ENCODE measurements around the gene LOXL1. TPM values are rescaled to one million over a fixed set of nuclear protein-coding genes. Genes with fewer than 3 reads are reported as not detected.

Gene LOXL1
- total and polyA plus RNA-seq, 2 of the 4 experiments (the other 2 are of a cell fraction) = 148 to 332 TPM

GRCh38 chr15:73948396-73948795, 22.1 kb downstream of the LOXL1 start:
- DNase-seq (no peak), ATAC-seq (ENCODE audit: low read depth) (no peak)
- Histone ChIP-seq H3K14ac (replicated peaks; ENCODE audit: low read depth, low read length) (no peak overlapping the region), H3K79me1 (ENCODE audit: low read depth in 1 of 2, low read length in 2 of 2) (peaks cover 3 to 18% of the 10 kb centered on the region in 2 experiments; a peak in 2 of 4 replicates), H2AK9ac (replicated peaks; ENCODE audit: low read depth, low read length, poor library complexity) (no peak overlapping the region), H4K5ac (ENCODE audit: low read depth, low read length) (no peak overlapping the region), H3K9me1 (ENCODE audit: insufficient read depth, low read length) (no peaks in the 10 kb centered on the region), H3K4ac (ENCODE audit: low read depth, low read length) (no peak overlapping the region), H3K9me3 (ENCODE audit: control insufficient read depth, insufficient read depth, low read length) (no peaks in the 10 kb centered on the region), H3K4me3 (ENCODE audit: insufficient read depth, low read depth, low read length) (no peak overlapping the region), H3K27ac (ENCODE audit: insufficient read depth, low read length) (no peak overlapping the region), H4K8ac (ENCODE audit: low read depth in 2 of 2, low read length in 2 of 2) (no peak overlapping the region), H3K27me3 (ENCODE audit: control insufficient read depth, insufficient read depth, low read length) (no peaks in the 10 kb centered on the region), H3K56ac (ENCODE audit: extremely low read depth, insufficient read depth, low read length) (no peak overlapping the region), H2BK5ac (ENCODE audit: low read depth, low read length, poor library complexity, severe bottlenecking) (no peak overlapping the region), H2BK120ac (ENCODE audit: low read depth, low read length) (no peak overlapping the region), H3K23ac (ENCODE audit: low read depth, low read length) (no peak overlapping the region), H2BK15ac (ENCODE audit: low read depth, low read length) (no peak overlapping the region), H3K4me2 (ENCODE audit: low read depth, low read length) (no peak overlapping the region), H3K4me1 (ENCODE audit: control insufficient read depth, insufficient read depth, low read length) (peaks cover 7% of the 10 kb centered on the region), H4K91ac (ENCODE audit: insufficient read depth, low read depth, low read length) (no peak overlapping the region), H3K9ac (ENCODE audit: low read depth, low read length) (no peak overlapping the region), H2AFZ (replicated peaks; ENCODE audit: low read length, poor library complexity) (no peak overlapping the region), H3K36me3 (ENCODE audit: control insufficient read depth, insufficient read depth, low read length) (peaks cover 72% of the 10 kb centered on the region), H4K20me1 (ENCODE audit: insufficient read depth, low read length) (0 out of 2 replicates have a peak, but pooled peaks cover 2% of the 10 kb centered on the region), H3K18ac (ENCODE audit: low read depth, low read length) (no peak overlapping the region), H2BK20ac (ENCODE audit: low read depth, low read length) (no peak overlapping the region), H2AK5ac (ENCODE audit: low read depth, low read length) (no peak overlapping the region)
- BruUV-seq (replicated peaks) = no TSS peak
- intact Hi-C loops (cut with micrococcal nuclease) (no loop called here), dilution Hi-C loops (cut with HindIII; ENCODE audit: low sequenced_read_pairs, unreplicated experiment) (no loop called here), in situ Hi-C loops (cut with MboI; ENCODE audit: low sequenced_read_pairs) (no loop called here)
- ChIA-PET CTCF (no interaction called here), POLR2A (ENCODE audit: unreplicated experiment) (no interaction called here)
- TF ChIP-seq CEBPB (IDR thresholded peaks at IDR 0.05; ENCODE audit: low read depth, low read length) (no peak), MAZ (IDR thresholded peaks at IDR 0.05; ENCODE audit: borderline replicate concordance, low read depth, low read length) (no peak), MAFK (IDR thresholded peaks at IDR 0.05; ENCODE audit: low read depth, low read length) (no peak), MXI1 (IDR thresholded peaks at IDR 0.05; ENCODE audit: borderline replicate concordance, low read depth, low read length) (no peak), SMC3 (IDR thresholded peaks at IDR 0.05; ENCODE audit: low read depth, low read length) (no peak), RAD21 (IDR thresholded peaks at IDR 0.05; ENCODE audit: low read length) (no peak), NFE2L2 (IDR thresholded peaks at IDR 0.05; ENCODE audit: low read depth, low read length) (no peak), RCOR1 (IDR thresholded peaks at IDR 0.05; ENCODE audit: insufficient replicate concordance, low read length) (no peak), RFX5 (IDR thresholded peaks at IDR 0.05; ENCODE audit: low read depth, low read length) (no peak), CHD1 (IDR thresholded peaks at IDR 0.05; ENCODE audit: low read depth, low read length) (no peak), CTCF (conservative IDR thresholded peaks at IDR 0.05; ENCODE audit: low read depth, low read length) (no peak), BHLHE40 (IDR thresholded peaks at IDR 0.05; ENCODE audit: low read depth, low read length) (no peak), POLR2A (IDR thresholded peaks at IDR 0.05; ENCODE audit: low read depth, low read length) (no peak), FOS (IDR thresholded peaks at IDR 0.05; ENCODE audit: low read depth, low read length) (no peak), ELK1 (IDR thresholded peaks at IDR 0.05; ENCODE audit: borderline replicate concordance, low read depth, low read length) (no peak)
- TF ChIP-seq, protein P1, sequence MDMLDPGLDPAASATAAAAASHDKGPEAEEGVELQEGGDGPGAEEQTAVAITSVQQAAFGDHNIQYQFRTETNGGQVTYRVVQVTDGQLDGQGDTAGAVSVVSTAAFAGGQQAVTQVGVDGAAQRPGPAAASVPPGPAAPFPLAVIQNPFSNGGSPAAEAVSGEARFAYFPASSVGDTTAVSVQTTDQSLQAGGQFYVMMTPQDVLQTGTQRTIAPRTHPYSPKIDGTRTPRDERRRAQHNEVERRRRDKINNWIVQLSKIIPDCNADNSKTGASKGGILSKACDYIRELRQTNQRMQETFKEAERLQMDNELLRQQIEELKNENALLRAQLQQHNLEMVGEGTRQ (IDR thresholded peaks at IDR 0.05; ENCODE audit: low read depth, low read length) = no peak
- WGBS, 2 experiments (ENCODE audit: extremely low coverage in 2 of 2, insufficient read length in 1 of 2) = no CpG with 5 or more reads among the region's 4 CpGs
